NK-92 (cell line): ENCODE results near the gene MRS2.
"Not testable (repeated sequence)": the region's sequence is repeated elsewhere in the genome, so short reads cannot be mapped to it uniquely, and the experiment has no call there.

ENCODE experiments used
- DNase-seq: peaks from one replicate; lab custom pipeline; 2025; ENCODE audit not compliant: unreplicated experiment; lab: John Stamatoyannopoulos, UW

The MRS2 gene, protein sequence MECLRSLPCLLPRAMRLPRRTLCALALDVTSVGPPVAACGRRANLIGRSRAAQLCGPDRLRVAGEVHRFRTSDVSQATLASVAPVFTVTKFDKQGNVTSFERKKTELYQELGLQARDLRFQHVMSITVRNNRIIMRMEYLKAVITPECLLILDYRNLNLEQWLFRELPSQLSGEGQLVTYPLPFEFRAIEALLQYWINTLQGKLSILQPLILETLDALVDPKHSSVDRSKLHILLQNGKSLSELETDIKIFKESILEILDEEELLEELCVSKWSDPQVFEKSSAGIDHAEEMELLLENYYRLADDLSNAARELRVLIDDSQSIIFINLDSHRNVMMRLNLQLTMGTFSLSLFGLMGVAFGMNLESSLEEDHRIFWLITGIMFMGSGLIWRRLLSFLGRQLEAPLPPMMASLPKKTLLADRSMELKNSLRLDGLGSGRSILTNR

DNA sequence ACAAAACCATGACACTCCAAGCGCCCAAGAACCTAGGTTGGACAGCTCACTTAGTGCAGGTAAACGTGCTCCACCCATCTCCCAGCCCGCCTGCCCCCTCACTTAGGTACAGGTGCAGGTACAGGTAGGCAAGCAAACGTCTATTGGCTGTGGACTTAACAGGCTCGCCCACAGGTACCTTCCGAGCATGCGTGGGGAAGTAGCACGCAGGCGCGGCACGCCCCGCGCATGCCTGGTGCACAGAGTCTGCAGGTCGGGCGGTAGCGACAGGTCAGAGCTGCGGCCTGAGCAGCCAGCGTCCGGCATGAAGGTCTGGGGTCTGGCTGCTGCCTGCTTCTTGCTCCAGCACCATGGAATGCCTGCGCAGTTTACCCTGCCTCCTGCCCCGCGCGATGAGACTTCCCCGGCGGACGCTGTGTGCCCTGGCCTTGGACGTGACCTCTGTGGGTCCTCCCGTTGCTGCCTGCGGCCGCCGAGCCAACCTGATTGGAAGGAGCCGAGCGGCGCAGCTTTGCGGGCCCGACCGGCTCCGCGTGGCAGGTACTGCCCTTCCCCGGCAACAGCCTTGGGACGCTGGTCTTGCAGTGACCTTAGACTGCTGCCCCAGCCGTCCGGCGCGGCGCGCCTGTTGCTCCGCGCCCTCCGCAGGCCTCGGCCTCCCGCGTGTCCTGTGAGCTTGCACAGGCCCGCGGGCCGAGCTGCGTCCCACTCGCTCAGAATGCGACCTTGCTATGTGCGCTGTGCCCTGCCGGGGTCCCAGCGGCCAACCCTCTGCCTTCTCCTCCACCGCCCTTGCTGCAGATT lies at the start of gene MRS2:
TSS of gene MRS2 (plus strand) at position 240 of the 804 bp plus-strand sequence. CDS start at position 351, 111 bp downstream.
- no peak for DNase-seq

DNA sequence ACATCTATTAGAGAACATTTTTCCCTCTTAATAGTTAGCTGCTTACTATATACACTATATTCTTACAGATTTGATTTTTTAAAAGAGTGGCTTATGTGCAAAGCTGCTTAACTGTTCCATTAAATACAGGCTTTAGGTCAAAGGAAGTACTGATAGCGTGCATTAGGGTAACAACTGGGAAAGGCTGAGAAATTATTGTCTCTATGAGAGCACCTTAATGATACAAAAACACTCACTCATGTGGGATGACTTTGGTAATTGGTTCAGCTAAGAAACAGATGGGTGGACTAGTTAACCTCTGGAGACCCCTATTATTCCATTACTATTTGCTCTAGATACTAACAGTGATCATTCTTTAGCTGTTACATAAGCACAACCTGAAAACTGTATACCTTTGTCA lies 48.9 kb upstream of the MRS2 start:
- DNase-seq = no peak

DNA sequence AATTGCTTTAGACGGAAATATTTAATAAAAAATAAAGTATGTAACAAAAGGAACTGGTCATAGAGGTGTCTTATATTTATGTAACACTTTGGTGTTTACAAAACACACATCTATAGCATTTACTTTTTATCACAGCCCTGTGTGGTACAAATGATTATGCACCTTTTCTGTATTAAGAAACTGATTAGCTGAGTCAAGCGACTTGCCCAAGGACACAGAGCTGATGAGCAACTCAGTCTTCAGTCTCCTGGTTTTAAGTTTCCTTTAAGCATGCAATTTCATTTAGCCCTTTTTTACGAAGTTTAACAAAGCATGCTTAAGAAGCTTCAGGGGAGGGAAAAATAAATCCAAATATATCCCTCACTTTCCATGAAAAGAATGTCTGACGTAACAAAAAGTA lies 47.3 kb upstream of the MRS2 start:
- DNase-seq = no peak

DNA sequence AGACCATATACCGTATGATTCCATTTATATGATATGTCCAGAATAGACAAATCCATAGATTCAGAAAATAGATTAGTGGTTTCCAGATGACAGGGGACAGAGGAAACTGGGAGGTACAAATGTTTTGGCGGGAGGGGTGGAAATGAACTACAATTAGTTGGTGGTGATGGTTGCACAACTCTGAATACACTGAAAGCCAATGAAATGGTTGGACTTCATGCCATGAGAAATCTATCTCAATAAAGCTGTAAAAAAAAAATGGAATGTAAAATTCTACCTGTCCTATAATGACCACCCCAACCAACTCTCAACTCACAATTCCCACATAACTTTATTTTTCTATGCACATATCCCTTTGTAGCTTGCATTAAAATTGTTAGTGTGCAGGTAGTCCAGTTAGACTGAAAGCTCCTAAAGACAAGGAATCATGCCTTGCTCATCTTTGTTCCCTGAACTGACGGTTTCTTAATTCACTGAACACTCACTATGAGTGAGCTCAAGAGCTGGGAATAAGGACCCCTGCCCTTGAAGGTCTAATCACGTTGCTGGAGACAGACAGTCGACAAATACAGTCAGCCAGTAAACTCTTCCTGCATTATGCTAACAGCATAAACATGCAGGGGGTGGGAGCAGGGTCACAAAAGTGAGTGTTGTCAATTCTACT lies 46.3 kb upstream of the MRS2 start:
- no peak for DNase-seq

DNA sequence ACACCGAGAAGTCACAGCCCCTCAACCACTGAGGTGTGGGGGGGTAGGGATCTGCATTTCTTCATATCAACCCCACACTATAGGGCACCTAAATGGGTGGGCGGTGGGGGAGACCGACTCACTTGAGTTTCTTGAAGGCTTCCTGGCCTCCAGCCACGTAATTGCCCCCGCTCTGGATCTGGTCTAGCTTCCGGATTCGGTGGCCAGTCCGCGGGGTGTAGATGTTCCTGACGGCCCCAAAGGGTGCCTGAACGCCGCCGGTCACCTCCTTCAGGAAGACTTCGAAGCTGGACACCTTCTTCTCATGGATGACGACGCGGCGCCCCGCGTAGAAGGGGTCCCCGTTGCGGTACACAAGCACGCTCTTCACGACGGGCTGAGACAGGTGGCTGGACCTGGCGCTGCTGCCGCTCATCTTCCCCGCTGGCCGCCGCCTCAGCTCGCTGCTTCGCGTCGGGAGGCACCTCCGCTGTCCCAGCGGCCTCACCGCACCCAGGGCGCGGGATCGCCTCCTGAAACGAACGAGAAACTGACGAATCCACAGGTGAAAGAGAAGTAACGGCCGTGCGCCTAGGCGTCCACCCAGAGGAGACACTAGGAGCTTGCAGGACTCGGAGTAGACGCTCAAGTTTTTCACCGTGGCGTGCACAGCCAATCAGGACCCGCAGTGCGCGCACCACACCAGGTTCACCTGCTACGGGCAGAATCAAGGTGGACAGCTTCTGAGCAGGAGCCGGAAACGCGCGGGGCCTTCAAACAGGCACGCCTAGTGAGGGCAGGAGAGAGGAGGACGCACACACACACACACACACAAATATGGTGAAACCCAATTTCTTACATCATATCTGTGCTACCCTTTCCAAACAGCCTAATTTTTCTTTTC lies 45.2 kb upstream of the MRS2 start, which contains the start of gene DCDC2:
TSS of gene DCDC2 (minus strand) at position 724 of the 883 bp plus-strand sequence. CDS start at position 415, 309 bp downstream.
- no peak for DNase-seq

DNA sequence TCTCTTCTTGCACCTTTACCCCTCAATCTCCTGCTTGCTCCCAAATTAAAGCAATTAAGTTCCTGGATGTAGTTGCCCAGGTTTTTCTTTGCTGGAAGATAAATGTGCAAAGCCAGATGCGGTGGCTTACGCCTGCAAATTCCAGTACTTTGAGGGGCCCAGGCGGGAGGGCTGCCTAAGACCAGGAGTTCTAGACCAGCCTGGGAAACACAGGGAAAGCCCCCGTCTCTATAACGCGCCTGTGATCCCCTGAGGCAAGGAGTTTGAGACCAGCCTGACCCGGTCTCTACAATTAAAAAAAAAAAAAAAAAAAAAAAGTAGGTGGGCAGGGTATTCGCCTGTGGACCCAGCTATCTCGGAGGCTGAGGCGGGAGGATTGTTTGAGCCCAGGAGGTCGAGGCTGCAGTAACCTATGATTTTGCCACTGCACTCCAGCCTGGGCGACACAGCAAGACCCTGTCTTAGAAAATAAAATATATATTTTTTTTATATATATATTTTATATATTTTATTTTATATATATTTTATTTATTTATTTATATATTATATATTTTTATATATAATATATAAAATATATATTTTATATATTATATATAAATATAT lies 44.4 kb upstream of the MRS2 start:
- no peak for DNase-seq

DNA sequence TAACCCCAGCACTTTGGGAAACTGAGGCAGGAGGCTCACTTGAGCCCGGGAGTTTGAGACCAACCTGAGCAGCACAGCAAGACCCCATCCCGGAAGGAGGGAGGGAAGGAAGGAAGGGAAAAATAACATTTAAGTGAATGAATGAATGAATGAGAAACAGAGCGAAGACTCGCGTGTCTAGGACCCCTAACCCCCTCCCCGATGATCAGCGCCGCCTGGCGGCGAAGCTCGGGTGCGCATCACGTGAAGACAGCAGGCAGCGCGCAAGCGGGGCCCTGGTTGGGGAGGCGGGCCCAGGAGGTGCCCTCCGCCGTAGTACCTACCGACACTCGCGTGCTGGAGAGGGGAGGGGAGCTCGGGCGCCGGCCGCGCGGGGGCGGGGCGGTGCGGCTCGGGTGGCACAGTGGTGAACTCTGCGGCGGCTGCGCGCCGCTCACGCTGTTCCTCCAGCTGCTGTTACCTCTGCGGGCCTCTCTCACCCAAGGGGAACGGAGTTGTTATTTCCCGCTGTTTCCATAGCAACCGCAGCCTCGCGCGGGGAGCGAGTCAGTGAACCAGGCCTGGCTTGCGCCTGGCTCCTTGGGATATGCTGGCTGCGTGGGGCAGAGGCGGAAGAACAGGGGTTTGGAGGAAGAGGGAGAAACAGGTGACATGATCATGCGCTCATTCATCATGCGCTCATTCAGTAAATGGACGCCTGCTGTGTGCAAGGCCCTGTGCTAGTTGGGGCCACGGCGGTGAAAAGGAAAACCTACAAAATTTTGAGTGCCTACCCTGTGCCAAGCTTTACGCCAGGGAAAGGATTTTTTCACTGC lies 42.9 kb upstream of the MRS2 start:
- DNase-seq = no peak

DNA sequence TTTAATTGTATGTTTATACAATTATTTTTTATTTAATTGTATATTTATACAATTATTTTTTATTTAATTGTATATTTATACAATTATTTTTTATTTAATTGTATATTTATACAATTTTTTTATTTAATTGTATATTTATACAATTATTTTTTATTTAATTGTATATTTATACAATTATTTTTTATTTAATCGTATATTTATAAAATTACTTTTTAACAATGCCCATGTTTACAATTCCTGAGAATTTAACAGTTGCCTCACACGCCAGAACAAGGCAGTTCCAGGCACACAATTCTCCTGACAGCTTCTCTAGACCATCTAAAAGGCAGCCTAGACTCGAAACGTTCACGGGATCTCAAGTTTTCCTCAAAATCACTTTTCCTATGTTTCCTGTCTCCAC lies 40.4 kb upstream of the MRS2 start:
- not testable (repeated sequence) for DNase-seq

DNA sequence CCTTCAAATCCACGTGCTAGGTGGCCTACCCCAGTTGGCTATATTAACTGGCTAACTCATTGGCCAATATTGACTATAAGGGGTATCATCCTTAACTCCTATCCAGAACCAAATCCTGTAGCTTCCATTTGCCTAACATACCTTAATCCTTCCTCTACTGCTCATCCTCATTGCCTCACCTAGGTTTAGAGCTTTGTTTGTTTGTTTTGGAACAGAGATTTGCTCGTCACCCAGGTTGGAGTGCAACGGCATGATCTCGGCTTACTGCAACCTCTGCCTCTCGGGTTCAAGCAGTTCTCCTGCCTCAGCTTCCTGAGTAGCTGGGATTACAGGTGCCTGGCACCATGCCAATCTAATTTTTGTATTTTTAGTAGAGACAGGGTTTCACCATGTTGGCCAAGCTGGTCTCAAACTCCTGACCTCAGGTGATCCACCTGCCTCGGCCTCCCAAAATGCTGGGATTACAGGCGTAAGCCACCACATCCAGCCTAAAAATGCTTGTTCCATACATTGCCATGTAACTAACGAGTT lies 37.6 kb upstream of the MRS2 start:
- DNase-seq = not testable (repeated sequence)

DNA sequence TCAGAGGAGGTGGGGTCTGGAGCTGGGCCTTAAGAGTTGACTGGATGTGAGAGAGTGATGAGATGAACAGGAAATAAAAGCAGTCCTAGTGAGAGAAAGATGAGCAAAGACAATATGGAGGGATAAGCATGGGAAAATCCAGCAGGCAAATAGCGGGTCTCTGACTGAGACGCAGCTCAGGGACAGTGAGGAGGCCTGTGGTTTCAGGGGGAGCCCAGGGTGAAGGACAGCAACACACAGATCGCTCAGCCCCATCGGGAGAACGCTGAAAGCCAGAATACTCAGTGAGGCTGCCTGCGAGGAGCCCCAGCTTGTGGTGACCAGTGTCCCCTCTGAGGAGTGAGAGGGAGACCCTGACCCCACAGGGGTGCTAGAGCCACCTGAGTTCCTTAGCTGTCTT lies 28.1 kb upstream of the MRS2 start:
- no peak for DNase-seq

DNA sequence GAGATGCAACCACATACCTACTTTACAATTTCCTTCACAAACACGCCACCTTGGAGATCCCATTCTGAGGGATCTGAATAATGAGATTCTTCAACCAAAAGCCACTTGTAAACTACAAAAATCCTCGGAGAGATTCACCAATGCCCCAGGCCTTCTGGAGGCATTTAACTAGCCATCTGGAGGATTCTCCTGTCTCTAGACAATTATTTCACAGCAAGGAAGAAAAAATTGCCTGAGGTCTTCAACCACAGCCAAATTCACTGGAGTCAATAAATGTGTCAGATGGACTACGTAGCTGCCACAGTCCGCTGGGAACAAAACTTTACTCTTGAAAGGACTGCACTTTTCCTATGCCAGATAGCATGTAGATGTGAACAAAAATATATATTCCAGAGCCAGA lies 25.9 kb upstream of the MRS2 start:
- no peak for DNase-seq

DNA sequence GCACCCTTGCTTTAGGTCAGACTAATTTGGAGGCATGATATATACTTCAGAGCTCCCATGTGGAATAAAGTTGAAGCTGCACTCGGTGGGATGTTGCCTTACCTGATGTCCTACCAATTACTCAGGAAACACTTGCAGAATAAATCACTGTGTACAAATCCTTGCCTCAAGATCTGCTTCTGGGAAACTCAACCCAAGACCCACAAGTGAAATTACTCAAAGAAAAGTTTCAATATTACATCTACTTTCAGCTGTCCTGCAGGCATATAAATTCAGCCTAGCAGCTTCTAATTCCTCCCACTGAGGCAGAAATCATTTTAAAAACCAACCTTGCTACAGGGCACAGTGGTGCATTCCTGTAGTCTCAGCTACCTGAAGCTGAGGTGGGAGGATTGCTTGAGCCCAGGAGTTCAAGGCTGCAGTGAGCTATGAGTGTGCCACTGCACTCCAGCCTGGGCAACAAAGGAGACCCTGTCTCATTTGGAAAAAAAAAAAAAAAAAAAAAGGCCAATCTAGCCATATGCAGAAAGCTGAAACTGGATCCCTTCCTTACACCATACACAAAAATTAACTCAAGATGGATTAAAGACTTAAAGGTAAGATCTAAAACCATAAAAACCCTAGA lies 24.2 kb upstream of the MRS2 start:
- no peak for DNase-seq

DNA sequence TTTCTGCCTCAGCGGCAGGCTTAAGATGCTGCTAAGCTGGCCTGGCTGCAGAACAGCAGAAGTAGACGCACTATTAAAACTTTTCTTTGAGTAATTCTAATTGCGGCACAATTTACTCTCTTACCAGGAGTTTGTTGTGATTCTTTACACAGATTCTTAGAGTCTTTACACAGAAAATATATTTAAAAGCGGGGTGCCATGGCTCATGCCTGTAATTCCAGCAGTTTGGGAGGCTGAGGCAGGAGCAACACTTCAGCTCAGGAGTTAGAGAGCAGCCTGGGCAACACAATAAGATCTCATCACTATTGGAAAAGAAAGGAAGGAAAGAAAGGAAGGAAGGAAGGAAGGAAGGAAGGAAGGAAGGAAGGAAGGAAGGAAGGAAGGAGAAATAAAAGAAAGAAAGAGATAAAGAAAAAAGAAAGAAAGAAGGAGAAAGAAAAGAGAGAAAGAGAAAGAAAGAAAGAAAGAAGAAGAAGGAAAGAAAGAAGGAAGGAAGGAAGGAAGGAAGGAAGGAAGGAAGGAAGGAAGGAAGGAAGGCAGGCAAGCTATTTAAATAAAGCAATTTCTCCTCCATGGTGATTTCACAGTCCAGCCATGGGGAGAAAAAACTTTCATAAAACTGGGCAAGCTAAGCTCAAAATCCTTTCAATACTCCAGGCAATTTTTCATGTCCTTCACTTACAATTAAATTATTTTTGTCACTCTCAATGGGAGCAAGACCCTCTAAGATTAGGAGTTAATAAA lies 21.1 kb upstream of the MRS2 start:
- no peak for DNase-seq

DNA sequence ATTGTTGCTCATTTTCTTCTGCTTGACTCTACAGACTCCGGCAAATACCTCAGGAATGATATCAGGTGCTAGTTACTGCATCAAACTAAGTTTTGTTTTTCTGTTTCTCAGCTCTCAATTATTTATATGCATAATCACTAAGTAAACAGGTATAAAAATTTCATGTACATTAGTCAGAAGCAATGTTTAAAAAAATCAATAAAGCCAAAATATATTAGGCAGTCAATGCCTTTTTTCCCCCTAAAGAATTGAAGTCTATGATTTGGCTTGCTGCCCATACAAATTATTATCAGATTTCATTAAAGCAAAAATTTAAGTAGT lies 20.6 kb upstream of the MRS2 start:
- no peak for DNase-seq

DNA sequence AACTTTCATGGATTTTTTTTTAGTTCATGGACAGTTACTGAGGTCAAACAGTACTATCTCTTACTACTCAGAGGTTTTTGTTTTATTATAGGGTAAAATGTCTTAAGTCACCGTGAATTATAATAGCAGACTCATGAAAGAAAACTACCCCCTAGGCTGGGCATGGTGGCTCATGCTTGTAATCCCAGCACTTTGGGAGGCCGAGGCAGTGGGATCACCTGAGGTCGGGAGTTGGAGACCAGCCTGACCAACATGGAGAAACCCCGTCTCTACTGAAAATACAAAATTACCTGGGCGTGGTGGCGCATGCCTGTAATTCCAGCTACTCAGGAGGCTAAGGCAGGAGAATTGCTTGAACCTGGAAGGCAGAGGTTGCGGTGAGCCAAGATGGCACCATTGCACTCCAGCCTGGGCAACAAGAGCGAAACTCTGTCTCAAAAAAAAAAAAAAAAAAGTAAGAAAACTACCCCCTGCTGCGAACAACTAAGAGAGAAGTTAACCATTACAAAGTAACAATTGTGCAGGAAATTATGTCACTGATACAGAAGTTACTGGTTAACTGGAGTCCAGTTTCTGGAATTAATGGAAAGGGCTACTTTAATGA lies 19.7 kb upstream of the MRS2 start:
- DNase-seq = not testable (repeated sequence)

DNA sequence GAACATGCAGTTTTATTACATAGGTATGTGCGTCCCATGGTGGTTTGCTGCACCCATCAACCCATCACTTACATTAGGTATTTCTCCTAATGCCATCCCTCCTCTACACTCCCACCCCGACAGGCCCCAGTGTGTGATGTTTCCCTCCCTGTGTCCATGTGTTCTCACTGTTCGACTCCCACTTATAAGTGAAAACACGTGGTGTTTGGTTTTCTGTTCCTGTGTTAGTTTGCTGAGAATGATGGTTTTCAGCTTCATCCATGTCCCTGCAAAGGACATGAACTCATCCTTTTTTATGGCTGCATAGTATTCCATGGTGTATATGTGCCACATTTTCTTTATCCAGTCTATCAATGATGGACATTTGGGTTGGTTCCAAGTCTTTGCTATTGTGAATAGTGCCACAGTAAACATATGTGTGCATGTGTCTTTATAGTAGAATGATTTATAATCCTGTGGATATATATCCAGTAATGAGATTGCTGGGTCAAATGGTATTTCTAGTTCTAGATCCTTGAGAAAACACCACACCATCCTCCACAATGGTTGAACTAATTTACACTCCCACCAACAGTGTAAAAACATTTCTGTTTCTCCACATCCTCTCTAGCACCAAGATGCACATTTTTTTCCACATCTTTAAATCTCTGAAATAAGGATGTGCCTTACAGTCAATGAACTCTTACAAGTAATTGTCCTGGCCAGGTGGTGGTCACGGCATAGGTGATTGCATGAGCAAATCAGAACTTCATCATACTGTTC lies 18.2 kb upstream of the MRS2 start:
- not testable (repeated sequence) for DNase-seq
